Ovary (tissue), 3 donors: Measurements from ENCODE around the gene TYW1B.

ENCODE experiments used
- EP300 ChIP-seq: sonication (generic); formaldehyde crosslinking; IDR thresholded peaks from one replicate; pipeline ENCODE4 v1.6.1; 2017; ENCODE audit warnings: antibody characterized with exemption
- TF ChIP-seq, protein P1 (sequence below), 3 donors: fragments of 450-650 bp in 2 of 3; fragments of 200-600 bp in 1 of 3; IDR thresholded peaks; one replicate each; pipeline versions ENCODE4 v1.5.1 to v1.8.0; 2016 to 2022; ENCODE audit warnings: antibody characterized with exemption in 3 of 3, mild to moderate bottlenecking in 1 of 3
- donor health status: DM: no; HTN: no; CAD: no.

DNA sequence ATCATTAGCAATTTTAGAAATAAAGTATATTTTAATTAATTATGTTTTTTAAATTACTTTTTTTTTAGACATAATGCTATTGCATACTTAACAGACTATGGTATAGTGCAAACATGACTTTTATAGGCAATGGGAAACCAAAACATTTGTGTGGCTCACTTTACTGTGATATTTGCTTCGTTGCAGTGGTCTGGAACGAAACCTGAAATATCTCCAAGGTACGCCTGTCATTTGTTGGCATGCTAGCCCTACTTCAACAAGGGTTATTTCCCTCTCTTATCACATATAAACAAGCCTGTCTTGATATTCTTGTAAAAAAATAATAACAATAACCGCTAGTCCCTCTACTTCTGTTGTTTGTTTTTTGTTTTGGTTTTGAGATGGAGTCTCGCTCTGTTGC lies 74.2 kb downstream of the TYW1B start:
- TF ChIP-seq EP300: no peak
- TF ChIP-seq, protein P1, sequence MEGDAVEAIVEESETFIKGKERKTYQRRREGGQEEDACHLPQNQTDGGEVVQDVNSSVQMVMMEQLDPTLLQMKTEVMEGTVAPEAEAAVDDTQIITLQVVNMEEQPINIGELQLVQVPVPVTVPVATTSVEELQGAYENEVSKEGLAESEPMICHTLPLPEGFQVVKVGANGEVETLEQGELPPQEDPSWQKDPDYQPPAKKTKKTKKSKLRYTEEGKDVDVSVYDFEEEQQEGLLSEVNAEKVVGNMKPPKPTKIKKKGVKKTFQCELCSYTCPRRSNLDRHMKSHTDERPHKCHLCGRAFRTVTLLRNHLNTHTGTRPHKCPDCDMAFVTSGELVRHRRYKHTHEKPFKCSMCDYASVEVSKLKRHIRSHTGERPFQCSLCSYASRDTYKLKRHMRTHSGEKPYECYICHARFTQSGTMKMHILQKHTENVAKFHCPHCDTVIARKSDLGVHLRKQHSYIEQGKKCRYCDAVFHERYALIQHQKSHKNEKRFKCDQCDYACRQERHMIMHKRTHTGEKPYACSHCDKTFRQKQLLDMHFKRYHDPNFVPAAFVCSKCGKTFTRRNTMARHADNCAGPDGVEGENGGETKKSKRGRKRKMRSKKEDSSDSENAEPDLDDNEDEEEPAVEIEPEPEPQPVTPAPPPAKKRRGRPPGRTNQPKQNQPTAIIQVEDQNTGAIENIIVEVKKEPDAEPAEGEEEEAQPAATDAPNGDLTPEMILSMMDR (IDR thresholded peaks at IDR 0.05): no peak
